ENCODE data around the gene NLE1.

NLE1 gene

GRCh38 chr17:35087731-35088355, 54.3 kb downstream of the NLE1 start:
- Histone ChIP-seq H3K4me1 (ENCODE audit: control insufficient read depth in 2 of 2, insufficient read depth in 1 of 2, low read depth in 1 of 2, low read length in 2 of 2) (peaks cover 5 to 10% of the 10 kb centered on the region in 2 donors), H3K9me3 (replicated peaks in 1 of 2; ENCODE audit: control insufficient read depth in 2 of 2, insufficient read depth in 1 of 2, low read depth in 1 of 2, low read length in 2 of 2) (no peaks in the 10 kb centered on the region), H3K27ac (replicated peaks; ENCODE audit: low read length) (no peak overlapping the region), H2BK15ac (ENCODE audit: low read length) (no peak overlapping the region), H2BK12ac (ENCODE audit: low read length) (no peak overlapping the region), H2AFZ (ENCODE audit: low read length) (peak overlapping the region; percentile 97), H3K79me1 (ENCODE audit: low read depth, low read length) (no peaks in the 10 kb centered on the region), H3K9ac (ENCODE audit: low read depth, low read length, poor library complexity) (no peak overlapping the region), H2AK5ac (ENCODE audit: low read depth, low read length) (no peak overlapping the region), H2BK5ac (ENCODE audit: low read length) (no peak overlapping the region), H2BK120ac (ENCODE audit: low read depth, low read length) (no peak overlapping the region), H3K4me2 (ENCODE audit: insufficient read depth, low read length, poor library complexity, severe bottlenecking) (peak overlapping the region; percentile 96), H4K91ac (ENCODE audit: low read depth, low read length, poor library complexity) (no peak overlapping the region), H3K23ac (ENCODE audit: low read depth, low read length, poor library complexity) (no peak overlapping the region), H3K18ac (ENCODE audit: low read length) (no peak overlapping the region), H3K4me3 (ENCODE audit: low read length in 2 of 2) (peak overlapping the region; percentile 86 to 91), H3K14ac (ENCODE audit: low read length) (no peak overlapping the region), H3K36me3 (replicated peaks in 1 of 2; ENCODE audit: control insufficient read depth in 2 of 2, insufficient read depth in 2 of 2, low read length in 2 of 2) (no peaks in the 10 kb centered on the region), H3K27me3 (ENCODE audit: control insufficient read depth in 3 of 3, insufficient read depth in 3 of 3, low read depth in 1 of 3, low read length in 3 of 3) (peaks cover 0 to 10% (median 0%) of the 10 kb centered on the region in 3 experiments), H4K8ac (ENCODE audit: low read depth, low read length) (no peak overlapping the region), H3K4ac (ENCODE audit: low read length) (no peak overlapping the region)
- no peak for DNase-seq (ENCODE audit: low spot score)
- no CpG with 5 or more reads among the region's 9 CpGs for WGBS, 2 donors (ENCODE audit: extremely low coverage in 2 of 2, insufficient read length in 2 of 2, insufficient replicate concordance in 1 of 2)

DNA sequence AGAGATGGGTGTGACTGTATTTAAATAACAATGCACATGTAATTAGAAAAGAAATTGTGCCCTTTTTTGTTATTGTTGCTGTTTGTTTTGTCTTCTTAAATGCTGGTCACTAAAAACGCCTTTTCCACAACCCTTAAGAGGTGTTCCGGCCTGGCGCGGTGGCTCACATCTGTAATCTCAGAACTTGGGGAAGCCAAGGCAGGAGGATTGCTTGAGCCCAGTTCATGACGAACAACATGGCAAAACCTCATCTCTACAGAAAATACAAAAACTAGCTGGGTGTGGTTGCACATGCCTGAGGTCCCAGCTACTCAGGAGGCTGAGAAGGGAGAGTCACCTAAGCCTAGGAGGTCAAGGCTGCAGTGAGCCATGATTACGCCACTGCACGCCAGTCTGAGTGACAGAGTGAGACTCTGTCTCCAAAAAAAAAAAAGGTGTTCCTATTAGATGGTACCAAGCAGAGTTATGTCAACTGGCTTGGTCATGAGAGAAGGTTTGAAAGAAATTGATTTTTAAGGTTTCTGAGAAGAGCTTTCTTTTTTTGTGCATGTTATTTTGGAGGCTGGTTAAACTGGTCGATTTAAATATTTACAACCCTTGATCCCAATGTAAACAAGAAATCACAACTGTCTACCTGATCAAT, 55.1 kb downstream of the NLE1 start:
- H3K79me1 ChIP-seq (ENCODE audit: low read depth, low read length) = no peaks in the 10 kb centered on the region
- peak overlapping the region in 1 of 2 donors; percentile 4 for H3K4me3 ChIP-seq (ENCODE audit: low read length in 2 of 2)
- no peak overlapping the region for H4K8ac ChIP-seq (ENCODE audit: low read depth, low read length)
- no peak overlapping the region for H3K14ac ChIP-seq (ENCODE audit: low read length)
- H4K91ac ChIP-seq (ENCODE audit: low read depth, low read length, poor library complexity) = no peak overlapping the region
- DNase-seq (ENCODE audit: low spot score) = no peak
- H3K9ac ChIP-seq (ENCODE audit: low read depth, low read length, poor library complexity) = no peak overlapping the region
- H3K27ac ChIP-seq (replicated peaks; ENCODE audit: low read length) = no peak overlapping the region
- no peak overlapping the region for H3K4ac ChIP-seq (ENCODE audit: low read length)
- WGBS, 2 donors (ENCODE audit: extremely low coverage in 2 of 2, insufficient read length in 2 of 2, insufficient replicate concordance in 1 of 2) = no CpG with 5 or more reads among the region's 8 CpGs
- H3K18ac ChIP-seq (ENCODE audit: low read length) = no peak overlapping the region
- H3K36me3 ChIP-seq (replicated peaks in 1 of 2; ENCODE audit: control insufficient read depth in 2 of 2, insufficient read depth in 2 of 2, low read length in 2 of 2) = no peaks in the 10 kb centered on the region
- H3K4me1 ChIP-seq (ENCODE audit: control insufficient read depth in 2 of 2, insufficient read depth in 1 of 2, low read depth in 1 of 2, low read length in 2 of 2) = peaks cover 8 to 10% of the 10 kb centered on the region in 2 donors
- H2BK120ac ChIP-seq (ENCODE audit: low read depth, low read length) = no peak overlapping the region
- H2BK15ac ChIP-seq (ENCODE audit: low read length) = no peak overlapping the region
- H2AK5ac ChIP-seq (ENCODE audit: low read depth, low read length) = no peak overlapping the region
- H2BK5ac ChIP-seq (ENCODE audit: low read length) = no peak overlapping the region
- H3K23ac ChIP-seq (ENCODE audit: low read depth, low read length, poor library complexity) = no peak overlapping the region
- no peak overlapping the region for H2AFZ ChIP-seq (ENCODE audit: low read length)
- H3K4me2 ChIP-seq (ENCODE audit: insufficient read depth, low read length, poor library complexity, severe bottlenecking) = no peak overlapping the region
- no peak overlapping the region for H2BK12ac ChIP-seq (ENCODE audit: low read length)
- H3K27me3 ChIP-seq (ENCODE audit: control insufficient read depth in 3 of 3, insufficient read depth in 3 of 3, low read depth in 1 of 3, low read length in 3 of 3) = peaks cover 0 to 10% (median 0%) of the 10 kb centered on the region in 3 experiments
- H3K9me3 ChIP-seq (replicated peaks in 1 of 2; ENCODE audit: control insufficient read depth in 2 of 2, insufficient read depth in 1 of 2, low read depth in 1 of 2, low read length in 2 of 2) = no peaks in the 10 kb centered on the region

GRCh38 chr17:35086164-35086563, 55.9 kb downstream of the NLE1 start:
- Histone ChIP-seq H3K4me2 (ENCODE audit: insufficient read depth, low read length, poor library complexity, severe bottlenecking) (no peak overlapping the region), H3K9me3 (replicated peaks in 1 of 2; ENCODE audit: control insufficient read depth in 2 of 2, insufficient read depth in 1 of 2, low read depth in 1 of 2, low read length in 2 of 2) (no peaks in the 10 kb centered on the region), H3K4me1 (ENCODE audit: control insufficient read depth in 2 of 2, insufficient read depth in 1 of 2, low read depth in 1 of 2, low read length in 2 of 2) (peaks cover 9 to 10% of the 10 kb centered on the region in 2 donors), H3K23ac (ENCODE audit: low read depth, low read length, poor library complexity) (no peak overlapping the region), H3K27me3 (ENCODE audit: control insufficient read depth in 3 of 3, insufficient read depth in 3 of 3, low read depth in 1 of 3, low read length in 3 of 3) (peaks cover 0 to 10% (median 0%) of the 10 kb centered on the region in 3 experiments), H2AK5ac (ENCODE audit: low read depth, low read length) (no peak overlapping the region), H3K14ac (ENCODE audit: low read length) (no peak overlapping the region), H3K9ac (ENCODE audit: low read depth, low read length, poor library complexity) (no peak overlapping the region), H3K4me3 (ENCODE audit: low read length in 2 of 2) (no peak overlapping the region), H3K27ac (replicated peaks; ENCODE audit: low read length) (no peak overlapping the region), H2BK12ac (ENCODE audit: low read length) (no peak overlapping the region), H4K91ac (ENCODE audit: low read depth, low read length, poor library complexity) (no peak overlapping the region), H3K79me1 (ENCODE audit: low read depth, low read length) (no peaks in the 10 kb centered on the region), H2BK120ac (ENCODE audit: low read depth, low read length) (no peak overlapping the region), H3K4ac (ENCODE audit: low read length) (no peak overlapping the region), H2BK15ac (ENCODE audit: low read length) (no peak overlapping the region), H2BK5ac (ENCODE audit: low read length) (no peak overlapping the region), H3K36me3 (replicated peaks in 1 of 2; ENCODE audit: control insufficient read depth in 2 of 2, insufficient read depth in 2 of 2, low read length in 2 of 2) (no peaks in the 10 kb centered on the region), H3K18ac (ENCODE audit: low read length) (no peak overlapping the region), H2AFZ (ENCODE audit: low read length) (no peak overlapping the region), H4K8ac (ENCODE audit: low read depth, low read length) (no peak overlapping the region)
- no peak for DNase-seq (ENCODE audit: low spot score)
- no CpG with 5 or more reads among the region's 8 CpGs for WGBS, 2 donors (ENCODE audit: extremely low coverage in 2 of 2, insufficient read length in 2 of 2, insufficient replicate concordance in 1 of 2)

GRCh38 chr17:35084987-35085386, 57.1 kb downstream of the NLE1 start:
- Histone ChIP-seq H3K9ac (ENCODE audit: low read depth, low read length, poor library complexity) (no peak overlapping the region), H3K18ac (ENCODE audit: low read length) (no peak overlapping the region), H3K23ac (ENCODE audit: low read depth, low read length, poor library complexity) (no peak overlapping the region), H3K4me2 (ENCODE audit: insufficient read depth, low read length, poor library complexity, severe bottlenecking) (no peak overlapping the region), H2BK12ac (ENCODE audit: low read length) (no peak overlapping the region), H3K79me1 (ENCODE audit: low read depth, low read length) (no peaks in the 10 kb centered on the region), H3K4me3 (ENCODE audit: low read length in 2 of 2) (no peak overlapping the region), H2AFZ (ENCODE audit: low read length) (no peak overlapping the region), H4K8ac (ENCODE audit: low read depth, low read length) (no peak overlapping the region), H2BK15ac (ENCODE audit: low read length) (no peak overlapping the region), H3K36me3 (replicated peaks in 1 of 2; ENCODE audit: control insufficient read depth in 2 of 2, insufficient read depth in 2 of 2, low read length in 2 of 2) (no peaks in the 10 kb centered on the region), H2BK120ac (ENCODE audit: low read depth, low read length) (no peak overlapping the region), H3K4me1 (ENCODE audit: control insufficient read depth in 2 of 2, insufficient read depth in 1 of 2, low read depth in 1 of 2, low read length in 2 of 2) (peaks cover 9 to 10% of the 10 kb centered on the region in 2 donors), H3K27ac (replicated peaks; ENCODE audit: low read length) (no peak overlapping the region), H3K14ac (ENCODE audit: low read length) (no peak overlapping the region), H3K27me3 (ENCODE audit: control insufficient read depth in 3 of 3, insufficient read depth in 3 of 3, low read depth in 1 of 3, low read length in 3 of 3) (peaks cover 0 to 10% (median 0%) of the 10 kb centered on the region in 3 experiments), H2BK5ac (ENCODE audit: low read length) (no peak overlapping the region), H3K4ac (ENCODE audit: low read length) (no peak overlapping the region), H3K9me3 (replicated peaks in 1 of 2; ENCODE audit: control insufficient read depth in 2 of 2, insufficient read depth in 1 of 2, low read depth in 1 of 2, low read length in 2 of 2) (no peaks in the 10 kb centered on the region), H2AK5ac (ENCODE audit: low read depth, low read length) (no peak overlapping the region), H4K91ac (ENCODE audit: low read depth, low read length, poor library complexity) (no peak overlapping the region)
- no peak for DNase-seq (ENCODE audit: low spot score)
- no CpG with 5 or more reads among the region's 2 CpGs for WGBS, 2 donors (ENCODE audit: extremely low coverage in 2 of 2, insufficient read length in 2 of 2, insufficient replicate concordance in 1 of 2)

All from neuronal stem cell (in vitro differentiated cells).